ENCODE measurements around the gene NFS1.
"Not testable (repeated sequence)": the region's sequence is repeated elsewhere in the genome, so short reads cannot be mapped to it uniquely, and the experiment has no call there.

Gene NFS1

GRCh38 chr20:35729283-35729807 is 30.2 kb upstream of the NFS1 start:
- no peak overlapping the region for H3K4me2 ChIP-seq (ENCODE audit: low read depth, low read length)
- H3K9me2 ChIP-seq (replicated peaks; ENCODE audit: insufficient read depth, low read length): no peaks in the 10 kb centered on the region
- H2AFZ ChIP-seq (ENCODE audit: low read length): no peak overlapping the region
- H3K36me3 ChIP-seq (replicated peaks; ENCODE audit: insufficient read depth, low read length): peaks cover 61% of the 10 kb centered on the region
- H3K4me1 ChIP-seq (ENCODE audit: low read length): no peaks in the 10 kb centered on the region
- H3K4me3 ChIP-seq (ENCODE audit: low read length): no peak overlapping the region
- H3F3A ChIP-seq (ENCODE audit: insufficient read depth, low read length): peaks cover 13% of the 10 kb centered on the region; the same call in 1 of the 2 replicates
- H3K27ac ChIP-seq (ENCODE audit: low read length): no peak overlapping the region
- H3K79me2 ChIP-seq (ENCODE audit: low read length): peaks cover 98% of the 10 kb centered on the region
- H3K27me3 ChIP-seq (replicated peaks; ENCODE audit: insufficient read depth, low read length): no peaks in the 10 kb centered on the region
- no peak overlapping the region for H3K9ac ChIP-seq (ENCODE audit: low read length)
- no peak for DNase-seq
- TF ChIP-seq, protein P1, sequence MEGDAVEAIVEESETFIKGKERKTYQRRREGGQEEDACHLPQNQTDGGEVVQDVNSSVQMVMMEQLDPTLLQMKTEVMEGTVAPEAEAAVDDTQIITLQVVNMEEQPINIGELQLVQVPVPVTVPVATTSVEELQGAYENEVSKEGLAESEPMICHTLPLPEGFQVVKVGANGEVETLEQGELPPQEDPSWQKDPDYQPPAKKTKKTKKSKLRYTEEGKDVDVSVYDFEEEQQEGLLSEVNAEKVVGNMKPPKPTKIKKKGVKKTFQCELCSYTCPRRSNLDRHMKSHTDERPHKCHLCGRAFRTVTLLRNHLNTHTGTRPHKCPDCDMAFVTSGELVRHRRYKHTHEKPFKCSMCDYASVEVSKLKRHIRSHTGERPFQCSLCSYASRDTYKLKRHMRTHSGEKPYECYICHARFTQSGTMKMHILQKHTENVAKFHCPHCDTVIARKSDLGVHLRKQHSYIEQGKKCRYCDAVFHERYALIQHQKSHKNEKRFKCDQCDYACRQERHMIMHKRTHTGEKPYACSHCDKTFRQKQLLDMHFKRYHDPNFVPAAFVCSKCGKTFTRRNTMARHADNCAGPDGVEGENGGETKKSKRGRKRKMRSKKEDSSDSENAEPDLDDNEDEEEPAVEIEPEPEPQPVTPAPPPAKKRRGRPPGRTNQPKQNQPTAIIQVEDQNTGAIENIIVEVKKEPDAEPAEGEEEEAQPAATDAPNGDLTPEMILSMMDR (IDR thresholded peaks at IDR 0.05; ENCODE audit: low read length): no peak
- no peak for TF ChIP-seq EZH2phosphoT487 (IDR thresholded peaks at IDR 0.05; ENCODE audit: low read length)
- no peak for TF ChIP-seq EZH2 (optimal IDR thresholded peaks at IDR 0.05; ENCODE audit: low read depth, low read length)
- H4K20me1 ChIP-seq (ENCODE audit: insufficient read depth, low read length): peaks cover 69% of the 10 kb centered on the region
- H3K9me3 ChIP-seq (replicated peaks; ENCODE audit: insufficient read depth, low read length): no peaks in the 10 kb centered on the region

- Histone ChIP-seq H3K4me1 (ENCODE audit: low read length) (no peaks in the 10 kb centered on the region), H3K27ac (ENCODE audit: low read length) (no peak overlapping the region), H3K4me3 (ENCODE audit: low read length) (no peak overlapping the region), H3K9me2 (replicated peaks; ENCODE audit: insufficient read depth, low read length) (no peaks in the 10 kb centered on the region), H3K79me2 (ENCODE audit: low read length) (peaks cover 97% of the 10 kb centered on the region), H3K9me3 (replicated peaks; ENCODE audit: insufficient read depth, low read length) (no peaks in the 10 kb centered on the region), H3F3A (ENCODE audit: insufficient read depth, low read length) (peaks cover 13% of the 10 kb centered on the region; the same call in 1 of the 2 replicates), H2AFZ (ENCODE audit: low read length) (no peak overlapping the region), H3K9ac (ENCODE audit: low read length) (no peak overlapping the region), H3K27me3 (replicated peaks; ENCODE audit: insufficient read depth, low read length) (no peaks in the 10 kb centered on the region), H4K20me1 (ENCODE audit: insufficient read depth, low read length) (peaks cover 59% of the 10 kb centered on the region), H3K36me3 (replicated peaks; ENCODE audit: insufficient read depth, low read length) (peaks cover 60% of the 10 kb centered on the region), H3K4me2 (ENCODE audit: low read depth, low read length) (no peak overlapping the region)
- TF ChIP-seq EZH2phosphoT487 (IDR thresholded peaks at IDR 0.05; ENCODE audit: low read length): no peak
- DNase-seq: no peak
These were observed 27.9 kb upstream of the NFS1 start for GRCh38 chr20:35726842-35727711.

DNA sequence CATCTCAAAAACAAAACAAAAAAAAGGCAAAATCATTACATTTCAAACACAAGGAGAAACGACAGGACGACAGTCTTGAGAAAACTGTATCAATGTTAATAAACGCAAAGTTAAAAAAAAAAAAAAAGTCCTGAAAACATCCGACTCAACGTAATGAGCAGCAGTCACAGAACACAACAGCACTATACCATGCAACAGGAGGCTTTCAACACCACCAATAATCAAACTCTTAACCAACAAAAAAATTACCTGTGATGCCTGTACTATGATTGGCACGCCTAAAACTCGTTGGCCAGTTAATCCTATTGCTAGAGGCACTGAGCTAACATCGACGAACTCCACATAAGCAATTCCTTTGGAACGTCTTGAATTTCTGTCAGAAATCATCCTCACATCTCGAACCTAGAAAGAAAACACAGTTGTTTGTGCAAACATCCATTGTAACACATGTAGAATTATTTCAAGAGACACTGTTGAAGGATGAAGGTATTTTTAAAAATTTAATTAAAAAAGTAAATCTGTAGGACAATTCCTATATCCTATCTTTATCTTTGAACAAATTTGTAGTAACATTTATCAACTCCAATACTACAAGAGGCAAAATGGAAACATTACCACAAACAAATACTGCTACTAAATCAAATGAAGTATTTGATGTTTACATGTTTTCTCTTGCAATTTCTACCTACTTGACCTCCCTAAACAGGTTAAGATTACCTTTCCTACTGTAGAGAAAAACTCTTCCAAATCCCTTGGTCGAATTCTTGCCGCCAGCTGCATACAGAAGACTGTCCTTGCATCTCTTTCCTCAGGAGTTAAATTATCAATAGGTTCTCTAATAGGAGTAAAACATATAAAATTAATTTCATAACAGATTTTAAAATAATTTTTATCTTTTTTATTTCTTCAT is 25.4 kb upstream of the NFS1 start:
- no peak for TF ChIP-seq EZH2phosphoT487 (IDR thresholded peaks at IDR 0.05; ENCODE audit: low read length)
- TF ChIP-seq, protein P1 (IDR thresholded peaks at IDR 0.05; ENCODE audit: low read length): no peak
- TF ChIP-seq EZH2 (optimal IDR thresholded peaks at IDR 0.05; ENCODE audit: low read depth, low read length): no peak
- H3K4me3 ChIP-seq (ENCODE audit: low read length): no peak overlapping the region
- H3K36me3 ChIP-seq (replicated peaks; ENCODE audit: insufficient read depth, low read length): peaks cover 62% of the 10 kb centered on the region
- no peaks in the 10 kb centered on the region for H3K27me3 ChIP-seq (replicated peaks; ENCODE audit: insufficient read depth, low read length)
- no peaks in the 10 kb centered on the region for H3K9me2 ChIP-seq (replicated peaks; ENCODE audit: insufficient read depth, low read length)
- H3F3A ChIP-seq (ENCODE audit: insufficient read depth, low read length): peaks cover 8% of the 10 kb centered on the region
- DNase-seq: no peak
- H3K9ac ChIP-seq (ENCODE audit: low read length): no peak overlapping the region
- peaks cover 97% of the 10 kb centered on the region for H3K79me2 ChIP-seq (ENCODE audit: low read length)
- H2AFZ ChIP-seq (ENCODE audit: low read length): no peak overlapping the region
- no peak overlapping the region for H3K4me2 ChIP-seq (ENCODE audit: low read depth, low read length)
- peaks cover 58% of the 10 kb centered on the region for H4K20me1 ChIP-seq (ENCODE audit: insufficient read depth, low read length)
- no peak overlapping the region for H3K27ac ChIP-seq (ENCODE audit: low read length)
- H3K9me3 ChIP-seq (replicated peaks; ENCODE audit: insufficient read depth, low read length): no peaks in the 10 kb centered on the region
- no peaks in the 10 kb centered on the region for H3K4me1 ChIP-seq (ENCODE audit: low read length)

- peaks cover 98% of the 10 kb centered on the region for H3K79me2 ChIP-seq (ENCODE audit: low read length)
- peaks cover 60% of the 10 kb centered on the region for H4K20me1 ChIP-seq (ENCODE audit: insufficient read depth, low read length)
- H2AFZ ChIP-seq (ENCODE audit: low read length); H3F3A ChIP-seq (ENCODE audit: insufficient read depth, low read length); DNase-seq; H3K4me1 ChIP-seq (ENCODE audit: low read length); H3K27ac ChIP-seq (ENCODE audit: low read length); H3K9me2 ChIP-seq (replicated peaks; ENCODE audit: insufficient read depth, low read length); H3K4me2 ChIP-seq (ENCODE audit: low read depth, low read length); H3K9ac ChIP-seq (ENCODE audit: low read length); H3K4me3 ChIP-seq (ENCODE audit: low read length); H3K27me3 ChIP-seq (replicated peaks; ENCODE audit: insufficient read depth, low read length); H3K9me3 ChIP-seq (replicated peaks; ENCODE audit: insufficient read depth, low read length): not testable (repeated sequence)
- peaks cover 62% of the 10 kb centered on the region for H3K36me3 ChIP-seq (replicated peaks; ENCODE audit: insufficient read depth, low read length)
These were observed 24.6 kb upstream of the NFS1 start for GRCh38 chr20:35723652-35724320.

- H3K4me1 ChIP-seq (ENCODE audit: low read length); H3K9me2 ChIP-seq (replicated peaks; ENCODE audit: insufficient read depth, low read length); H3F3A ChIP-seq (ENCODE audit: insufficient read depth, low read length); H3K4me3 ChIP-seq (ENCODE audit: low read length); H3K9ac ChIP-seq (ENCODE audit: low read length); H3K27ac ChIP-seq (ENCODE audit: low read length); H3K4me2 ChIP-seq (ENCODE audit: low read depth, low read length); H3K27me3 ChIP-seq (replicated peaks; ENCODE audit: insufficient read depth, low read length); H2AFZ ChIP-seq (ENCODE audit: low read length); DNase-seq; H3K9me3 ChIP-seq (replicated peaks; ENCODE audit: insufficient read depth, low read length): not testable (repeated sequence)
- Histone ChIP-seq H3K79me2 (ENCODE audit: low read length) (peaks cover 98% of the 10 kb centered on the region), H3K36me3 (replicated peaks; ENCODE audit: insufficient read depth, low read length) (peaks cover 59% of the 10 kb centered on the region), H4K20me1 (ENCODE audit: insufficient read depth, low read length) (peaks cover 63% of the 10 kb centered on the region)
These were observed 24.1 kb upstream of the NFS1 start for GRCh38 chr20:35723275-35723639.
